RPMI7951 (cell line): ENCODE results near the gene FLACC1. TPM values are rescaled to one million over a fixed set of nuclear protein-coding genes. Genes with fewer than 3 reads are reported as not detected.
A peak's percentile ranks its signal among the peaks of the same experiment; 100 is the strongest.

ENCODE experiments used
- DNase-seq: peaks from one replicate; pipeline ENCODE4 v3.0.0-alpha.2; 2012; ENCODE audit warnings: low read depth
- total RNA-seq: library from RNA; depleted of rRNA; stranded (reverse); fragments of >200 nt; shearing (Covaris generic); gene quantifications from 2 replicates; pipeline ENCODE4 v1.2.3, GENCODE V29; 2014

The FLACC1 gene
- total RNA-seq, 1 experiment from 2014 or later, result 1.3 TPM

DNA sequence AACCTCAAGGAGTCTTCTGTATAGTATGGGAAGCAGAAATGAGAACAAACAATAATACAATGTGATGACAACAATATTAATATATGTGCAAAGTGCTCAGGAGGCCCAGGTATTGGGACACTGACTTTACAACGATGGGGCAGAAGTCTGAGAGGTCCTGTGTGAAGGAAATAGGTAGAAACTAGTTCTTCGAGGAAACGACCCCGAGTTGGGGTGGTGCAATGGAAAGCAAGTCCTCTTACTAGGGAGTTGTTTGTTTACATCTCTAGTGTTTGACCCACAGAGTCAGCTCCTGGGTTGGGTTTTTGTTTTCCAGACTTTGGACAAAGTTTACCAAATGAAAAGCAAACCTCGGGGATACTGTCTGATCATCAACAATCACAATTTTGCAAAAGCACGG is 80.6 kb downstream of the FLACC1 start:
- DNase-seq, result no peak

DNA sequence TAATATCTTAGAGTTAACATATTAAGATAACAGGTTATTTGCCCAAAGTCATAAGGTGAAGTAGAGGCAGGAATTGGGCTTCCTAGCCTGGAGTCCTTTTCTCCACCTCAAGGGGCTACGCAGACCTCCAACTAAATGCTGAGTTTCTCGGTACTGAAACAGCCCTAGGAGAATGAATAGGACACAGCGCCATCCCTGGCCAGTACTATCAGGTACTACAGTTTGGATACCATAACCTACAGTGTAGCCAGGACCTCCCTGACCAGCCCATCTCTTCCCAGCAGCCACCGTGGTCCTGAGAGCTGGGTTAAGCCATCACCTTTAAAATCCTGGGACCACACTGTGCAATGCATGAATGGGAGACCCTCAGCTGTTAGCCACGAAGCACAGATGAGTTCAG is 81.2 kb downstream of the FLACC1 start:
- no peak for DNase-seq

DNA sequence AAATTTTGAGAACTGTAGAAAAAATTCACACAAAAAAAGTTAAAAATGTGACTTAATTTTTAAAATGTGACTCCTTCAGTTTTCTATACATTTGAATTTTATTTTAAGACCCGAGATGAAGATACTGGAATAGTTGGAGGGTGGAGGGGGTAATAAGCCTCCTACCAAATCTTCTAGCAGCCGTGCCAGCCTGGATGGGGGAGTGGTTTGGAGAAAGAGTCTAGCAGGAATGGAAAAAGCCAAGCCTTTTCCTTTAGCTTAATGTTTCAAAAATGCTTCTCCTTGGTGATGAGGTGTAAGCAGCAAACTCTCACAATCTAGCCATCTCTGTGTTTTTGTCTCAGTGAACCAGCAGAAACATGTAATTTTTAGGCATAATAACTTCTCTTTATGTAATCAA is 82.1 kb downstream of the FLACC1 start:
- no peak for DNase-seq

DNA sequence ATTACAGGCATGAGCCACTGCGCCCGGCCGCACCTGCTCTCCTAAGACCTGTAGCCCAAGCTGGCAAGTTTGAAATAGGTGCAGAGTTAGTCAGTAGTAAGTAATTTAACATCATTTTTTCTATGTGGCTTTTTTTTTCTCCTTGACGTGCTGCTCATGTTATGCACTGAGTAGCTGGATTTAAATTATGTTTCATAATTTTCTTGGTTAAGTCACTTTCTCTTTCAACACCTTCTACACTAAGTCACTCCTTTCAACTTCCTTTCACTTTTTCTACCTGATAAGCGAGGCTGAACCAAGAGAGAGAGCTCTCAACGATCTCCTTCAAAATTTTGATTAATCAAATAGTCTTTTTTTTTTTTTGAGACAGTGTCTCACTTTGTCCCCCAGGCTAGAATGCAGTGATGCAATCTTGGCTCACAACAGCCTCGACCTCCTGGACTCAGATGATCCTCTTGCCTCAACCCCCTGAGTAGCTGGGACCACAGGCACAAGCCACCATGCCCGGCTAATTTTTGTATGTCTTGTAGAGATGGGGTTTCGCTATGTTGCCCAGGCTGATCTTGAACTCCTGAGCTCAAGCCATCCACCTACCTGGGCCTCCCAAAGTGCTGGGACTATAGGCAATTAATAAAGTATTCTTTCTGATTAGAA is 83.7 kb downstream of the FLACC1 start:
- DNase-seq, result no peak

DNA sequence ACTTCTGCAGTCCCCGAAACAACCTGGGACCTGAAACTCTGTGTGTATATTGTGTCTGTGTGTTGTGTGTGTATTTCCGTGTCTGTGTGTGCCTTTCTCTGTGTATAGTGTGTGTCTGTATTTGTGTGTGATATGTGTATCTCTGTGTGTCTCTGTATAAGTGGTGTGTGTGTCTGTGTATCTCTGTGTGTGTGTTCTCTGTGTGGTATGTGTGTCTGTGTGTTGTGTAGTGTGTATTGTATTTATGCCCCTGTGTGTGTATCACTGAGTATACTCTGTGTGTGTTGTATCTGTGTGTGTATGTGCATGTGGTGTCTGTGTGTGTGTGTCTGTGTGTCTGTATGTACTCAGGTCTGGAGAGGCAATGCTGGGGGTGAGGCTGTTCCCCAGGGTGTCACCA is 85.2 kb downstream of the FLACC1 start:
- DNase-seq, result no peak

DNA sequence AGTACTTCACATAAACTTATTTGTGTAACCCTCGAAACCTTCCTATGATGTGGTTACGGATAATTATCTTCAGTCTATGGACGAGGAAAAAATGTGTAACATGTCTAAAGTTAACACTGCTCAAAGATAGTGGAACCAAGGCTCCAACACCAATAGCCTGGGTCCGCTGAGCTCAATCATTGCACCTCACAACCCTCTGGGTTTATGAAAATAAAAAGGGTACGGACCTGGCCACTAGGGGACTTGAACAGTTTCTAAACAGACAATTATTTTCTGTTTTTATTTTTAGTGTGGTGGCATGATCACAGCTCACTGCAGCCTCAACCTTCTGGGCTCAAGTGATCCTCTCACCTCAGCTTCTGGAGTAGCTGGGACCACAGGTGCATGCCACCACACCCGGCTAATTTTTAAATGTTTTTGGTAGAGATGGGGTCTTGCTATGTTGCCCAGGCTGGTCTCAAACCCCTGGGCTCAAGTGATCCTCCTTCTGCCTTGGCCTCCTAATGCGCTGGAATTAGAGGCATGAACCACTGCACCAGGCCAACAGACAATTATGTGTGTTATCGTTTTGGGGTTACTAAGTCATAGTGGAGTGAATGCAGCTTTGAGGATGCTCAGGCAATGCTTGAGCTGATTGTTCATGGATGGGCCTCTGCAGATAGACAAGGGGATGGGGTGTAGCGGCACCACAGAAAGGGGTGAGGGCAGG is 86.7 kb downstream of the FLACC1 start:
- DNase-seq, result no peak

DNA sequence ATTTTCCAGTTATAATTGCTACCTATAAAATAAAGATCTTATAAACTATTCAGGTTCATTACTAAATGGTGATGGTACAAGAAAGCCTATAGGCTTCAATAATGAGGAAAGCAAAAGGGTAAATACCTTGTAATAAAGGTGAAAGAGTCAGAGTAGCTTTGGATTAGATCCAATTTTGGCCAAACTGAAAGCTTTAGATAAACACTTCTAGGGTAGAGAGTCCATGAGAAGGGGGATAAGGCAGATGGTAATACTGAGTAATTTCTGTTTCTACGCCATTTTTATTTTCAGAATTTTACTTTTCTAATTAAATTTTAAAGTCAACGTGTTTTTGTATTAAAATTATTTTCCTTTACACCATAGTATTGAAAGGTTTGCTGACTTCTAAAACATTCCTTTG is 87.4 kb downstream of the FLACC1 start:
- DNase-seq, result no peak

DNA sequence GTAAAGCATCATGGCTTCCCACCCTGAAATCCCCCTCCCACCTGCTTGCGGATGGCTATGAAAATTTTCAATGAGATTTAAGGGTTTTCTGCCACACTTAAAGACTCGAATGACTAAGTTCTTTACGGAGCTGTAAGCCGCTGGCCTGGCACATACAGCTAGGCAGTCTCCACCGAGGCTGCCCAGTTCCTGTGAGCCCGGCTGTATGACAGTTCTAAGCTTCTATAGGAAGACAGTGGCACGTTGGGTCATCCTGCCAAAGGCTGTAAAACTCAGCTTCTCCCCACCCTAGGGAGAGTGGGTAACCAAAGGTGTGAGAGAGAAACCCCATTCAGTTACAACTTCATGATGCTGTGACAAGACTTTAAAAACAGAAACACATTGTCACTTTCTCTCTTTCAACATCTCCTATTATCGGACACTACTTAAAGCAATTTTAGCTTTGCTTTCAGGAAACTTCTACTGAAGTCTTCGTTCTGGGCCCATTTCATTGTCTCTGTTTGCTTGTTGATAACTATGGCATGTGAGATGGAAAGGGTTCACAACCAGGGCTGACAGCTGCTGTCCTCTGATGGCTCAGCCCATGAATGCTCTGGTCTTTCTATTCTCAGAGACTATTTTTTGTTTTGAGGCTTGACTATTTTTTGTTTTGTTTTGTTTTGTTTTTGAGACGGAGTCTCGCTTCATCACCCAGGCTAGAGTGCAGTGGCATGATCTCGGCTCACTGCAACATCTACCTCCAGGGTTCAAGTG is 89.7 kb downstream of the FLACC1 start:
- no peak for DNase-seq

DNA sequence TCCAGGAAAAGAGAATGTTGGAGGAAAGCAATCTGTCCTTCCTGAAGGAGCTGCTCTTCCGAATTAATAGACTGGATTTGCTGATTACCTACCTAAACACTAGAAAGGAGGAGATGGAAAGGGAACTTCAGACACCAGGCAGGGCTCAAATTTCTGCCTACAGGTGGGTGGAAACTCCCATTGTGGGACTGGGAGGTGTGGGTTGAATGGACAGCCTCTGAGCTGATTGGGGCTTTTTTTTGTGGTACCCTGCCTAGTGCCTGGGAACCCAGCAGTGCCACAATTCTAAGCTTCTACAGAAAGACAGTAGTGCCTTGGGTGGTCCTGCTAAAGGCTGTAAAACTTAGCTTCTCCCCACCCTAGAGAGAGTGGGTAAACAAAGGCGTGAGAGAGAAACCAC is 90.5 kb downstream of the FLACC1 start:
- no peak for DNase-seq

DNA sequence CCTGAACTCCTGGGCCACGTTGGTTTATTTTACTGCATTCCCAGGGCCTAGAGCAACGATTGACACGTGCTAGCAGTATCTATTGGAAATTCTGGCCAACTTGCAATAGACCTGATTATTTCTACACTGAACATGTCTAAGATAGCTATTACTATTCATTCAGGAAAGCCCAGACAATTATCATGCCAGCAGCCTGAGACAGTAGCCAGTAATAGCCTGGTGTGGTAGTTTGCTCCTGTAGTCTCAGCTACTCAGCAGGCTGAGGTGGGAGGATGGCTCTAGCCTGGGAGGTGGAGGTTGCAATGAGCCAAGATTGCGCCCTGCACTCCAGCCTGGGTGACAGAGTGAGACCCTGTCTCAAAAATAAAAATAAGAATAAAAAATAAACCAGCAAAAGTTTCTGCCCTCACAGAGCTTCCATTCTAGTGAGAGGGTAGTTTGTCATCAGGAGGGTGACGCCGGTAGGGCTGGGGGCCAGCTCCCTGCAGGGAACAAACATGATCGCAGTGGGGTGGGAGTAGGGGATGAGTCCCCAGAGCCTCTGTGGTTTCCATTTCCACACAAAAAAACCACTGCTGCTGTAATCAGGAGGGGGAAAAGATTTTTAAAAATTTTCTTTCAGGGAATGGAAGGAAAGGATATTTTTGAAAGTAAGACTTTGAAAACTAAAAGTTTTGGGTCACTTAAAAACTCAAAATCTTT is 92.5 kb downstream of the FLACC1 start:
- DNase-seq, result no peak

DNA sequence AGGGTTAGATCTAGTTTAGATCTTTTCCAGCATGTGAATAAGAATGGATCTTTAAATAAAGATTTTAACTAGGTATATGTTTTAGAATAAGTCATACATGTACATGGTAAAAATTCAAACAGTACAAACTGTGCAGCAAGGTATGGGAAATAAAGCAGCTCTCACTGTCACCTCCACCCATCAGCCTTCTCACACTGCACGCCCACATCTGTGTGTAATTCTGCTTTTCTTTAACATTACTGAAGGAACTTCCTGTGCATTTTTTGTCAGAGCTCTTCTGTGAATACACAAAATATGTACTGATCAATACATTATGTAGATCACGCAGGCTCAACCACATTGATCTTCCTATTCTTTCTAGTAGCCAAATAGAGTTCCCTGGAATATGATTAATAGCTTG is 93.4 kb downstream of the FLACC1 start:
- DNase-seq, result no peak

DNA sequence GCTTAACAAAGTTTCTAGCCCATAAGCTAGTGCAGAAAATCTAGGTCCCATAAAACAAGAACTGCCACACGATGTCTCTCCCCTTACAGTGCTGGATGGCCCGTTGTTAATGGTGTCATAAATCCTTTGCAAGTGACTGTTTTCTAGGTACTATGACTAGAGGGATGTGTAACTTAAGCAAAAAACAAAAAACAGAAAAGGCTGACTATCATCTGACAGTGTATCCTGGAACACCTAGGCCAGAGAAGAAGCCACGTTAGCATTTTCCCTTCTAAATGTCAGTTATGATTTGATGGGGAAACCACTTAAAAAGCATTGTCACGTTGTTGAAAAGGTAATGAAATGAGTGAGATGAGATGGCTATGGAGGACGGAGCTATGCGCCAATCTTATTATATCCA is 94.4 kb downstream of the FLACC1 start:
- DNase-seq, result no peak

DNA sequence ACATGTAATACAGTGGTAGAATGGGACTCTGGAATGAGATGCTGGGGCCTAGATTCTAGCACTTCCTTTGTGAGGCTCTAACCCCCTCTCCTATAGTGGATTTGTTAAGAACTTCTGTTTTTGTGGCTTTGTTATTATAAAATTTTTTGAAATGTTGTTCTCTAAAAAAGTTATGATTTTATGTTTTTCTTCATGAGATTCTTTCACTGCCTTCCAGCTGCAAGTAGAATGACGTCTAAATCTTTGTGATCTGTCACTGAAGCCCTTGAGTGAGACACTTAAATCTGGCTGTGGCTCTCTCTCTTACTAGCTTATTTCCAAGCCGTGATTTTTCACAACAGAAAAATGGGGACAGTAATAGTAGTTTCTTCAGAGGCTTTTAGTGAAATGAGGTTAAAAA is 95.2 kb downstream of the FLACC1 start:
- DNase-seq, result no peak

DNA sequence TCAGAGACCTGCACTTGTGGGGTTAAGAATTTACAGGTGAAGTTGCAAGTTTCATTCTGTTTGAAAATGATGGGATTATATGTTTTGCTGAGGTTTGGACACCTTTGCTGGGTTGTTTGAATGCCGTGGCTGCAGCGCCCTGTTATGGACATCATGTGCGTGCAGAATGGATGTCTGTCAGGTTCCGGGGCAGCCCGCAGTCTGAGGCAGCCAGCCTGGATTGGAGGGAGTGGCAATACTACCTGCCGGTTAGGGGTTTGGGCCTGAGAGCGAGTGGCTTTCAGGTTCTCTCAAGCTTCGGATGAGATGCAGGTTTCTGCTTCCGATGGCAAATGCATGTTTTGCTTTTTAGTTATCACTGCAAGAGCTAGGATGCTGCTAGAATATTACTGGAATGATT is 95.7 kb downstream of the FLACC1 start:
- DNase-seq, result no peak

DNA sequence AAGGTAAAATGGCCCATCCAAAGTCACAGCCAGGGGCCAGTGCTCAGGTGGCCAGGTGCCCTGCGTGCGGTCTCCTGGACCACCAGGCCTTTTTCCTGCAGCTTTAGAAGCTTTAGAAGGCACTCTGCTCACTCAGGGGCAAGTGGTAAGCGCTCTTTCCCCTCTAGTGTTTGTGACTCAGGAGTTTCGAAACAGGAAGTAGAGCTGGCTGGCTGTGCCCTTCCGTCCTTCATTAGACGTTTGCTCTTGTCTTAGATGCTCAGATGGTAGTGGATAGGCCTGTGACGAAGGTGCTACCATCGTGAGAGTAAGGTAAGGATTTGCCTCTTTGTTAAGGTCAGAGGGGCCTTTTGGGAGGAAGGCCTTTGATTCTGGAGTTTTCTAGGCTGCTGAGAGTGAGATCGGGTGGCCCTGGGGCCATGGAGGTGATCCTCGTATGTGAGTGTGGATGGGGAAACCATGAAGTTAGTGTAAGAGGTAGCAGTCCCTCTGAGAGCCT is 96.8 kb downstream of the FLACC1 start, which contains the start of gene CASP8:
TSS of gene CASP8 (plus strand) at position 235 of the 499 bp plus-strand sequence. CDS start 5,951 bp downstream, outside the sequence.
- peak; percentile 79 for DNase-seq

DNA sequence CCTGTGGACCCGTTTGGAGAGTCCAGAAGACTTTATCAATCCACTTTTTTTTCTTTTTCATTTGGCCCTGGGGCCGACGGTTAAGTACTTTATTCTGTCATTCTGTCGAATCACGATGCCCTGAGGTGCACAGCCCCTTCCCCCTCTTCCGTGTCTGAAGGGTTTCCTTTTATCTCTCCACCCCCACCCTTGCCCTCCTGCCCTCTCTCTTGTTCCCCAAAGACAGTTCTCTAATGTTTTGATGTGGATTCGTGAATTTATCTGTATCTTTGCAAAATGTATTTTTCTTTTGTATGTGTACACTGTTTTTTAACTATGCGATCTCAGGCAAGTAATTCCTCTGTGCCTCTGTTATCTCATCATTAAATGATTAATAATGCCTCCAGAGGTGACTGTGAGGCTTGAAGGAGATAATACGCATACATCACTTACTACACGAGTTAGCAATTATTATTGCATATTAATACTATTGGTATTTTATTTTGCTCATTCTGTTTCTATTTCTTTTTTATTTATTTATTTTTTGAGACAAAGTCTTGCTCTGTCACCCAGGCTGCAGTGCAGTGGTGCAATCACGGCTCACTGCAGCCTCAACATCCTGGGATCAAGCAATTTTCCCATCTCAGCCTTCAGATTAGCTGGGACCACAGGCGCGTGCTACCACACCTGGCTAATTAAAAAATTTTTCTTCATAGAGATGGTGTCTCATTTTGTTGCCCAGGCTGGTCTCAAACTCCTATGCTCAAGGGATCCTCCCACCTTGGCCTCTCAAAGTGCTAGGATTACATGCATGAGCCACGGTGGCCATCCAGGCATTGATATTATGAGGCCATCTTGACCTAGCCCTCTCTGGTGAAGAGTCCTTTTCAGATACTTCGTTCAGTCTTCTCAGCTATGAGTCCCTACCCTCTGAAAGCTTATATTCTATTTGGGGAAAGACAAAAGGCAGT is 98.2 kb downstream of the FLACC1 start:
- no peak for DNase-seq

DNA sequence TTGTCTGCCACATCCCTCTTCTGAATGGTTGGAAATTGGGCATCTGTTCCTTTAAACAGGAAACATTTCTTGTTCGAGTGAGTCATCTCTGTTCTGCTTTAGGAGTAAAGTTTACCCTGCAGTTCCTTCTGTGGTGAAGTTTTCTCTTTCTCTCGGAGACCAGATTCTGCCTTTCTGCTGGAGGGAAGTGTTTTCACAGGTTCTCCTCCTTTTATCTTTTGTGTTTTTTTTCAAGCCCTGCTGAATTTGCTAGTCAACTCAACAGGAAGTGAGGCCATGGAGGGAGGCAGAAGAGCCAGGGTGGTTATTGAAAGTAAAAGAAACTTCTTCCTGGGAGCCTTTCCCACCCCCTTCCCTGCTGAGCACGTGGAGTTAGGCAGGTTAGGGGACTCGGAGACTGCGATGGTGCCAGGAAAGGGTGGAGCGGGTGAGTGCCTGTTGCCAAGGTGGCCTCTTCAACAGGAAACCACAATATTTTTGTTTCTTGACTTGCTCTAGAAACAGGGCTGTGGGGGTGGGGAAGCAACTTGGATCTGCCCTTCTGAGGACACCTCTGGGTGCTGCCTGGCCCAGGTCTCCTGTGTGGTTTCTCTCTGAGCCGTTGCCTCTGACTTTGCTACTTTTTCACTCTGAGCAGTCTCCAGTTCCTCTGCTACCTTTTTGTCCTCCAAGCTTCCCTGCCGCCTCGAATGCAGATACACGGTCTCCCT is 99.0 kb downstream of the FLACC1 start:
- peak; percentile 86 for DNase-seq

DNA sequence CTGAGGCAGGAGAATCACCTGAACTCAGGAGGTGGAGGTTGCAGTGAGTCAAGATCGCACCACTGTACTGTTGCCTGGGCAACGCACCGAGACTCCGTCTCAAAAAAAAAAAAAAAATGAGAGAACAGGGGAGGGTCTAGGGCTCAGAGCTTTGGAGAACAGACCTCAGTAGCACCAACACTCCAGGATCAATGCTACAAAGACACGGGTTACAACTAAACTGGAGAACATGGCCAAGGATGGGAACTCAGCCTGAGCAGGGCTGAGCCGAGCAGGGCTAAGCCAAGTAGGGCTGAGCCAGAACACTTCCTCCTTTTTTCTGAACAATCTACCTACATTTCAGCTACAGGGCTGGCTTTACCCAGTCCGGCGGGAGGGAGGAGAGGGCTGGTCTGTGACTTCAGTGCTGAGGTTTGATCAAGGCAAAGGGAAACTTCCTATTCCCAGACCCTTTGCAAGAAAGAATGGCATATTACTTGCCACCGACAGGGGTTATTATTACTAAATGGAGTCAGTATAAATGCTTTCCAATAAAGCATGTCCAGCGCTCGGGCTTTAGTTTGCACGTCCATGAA is 99.7 kb downstream of the FLACC1 start:
- DNase-seq, result no peak

DNA sequence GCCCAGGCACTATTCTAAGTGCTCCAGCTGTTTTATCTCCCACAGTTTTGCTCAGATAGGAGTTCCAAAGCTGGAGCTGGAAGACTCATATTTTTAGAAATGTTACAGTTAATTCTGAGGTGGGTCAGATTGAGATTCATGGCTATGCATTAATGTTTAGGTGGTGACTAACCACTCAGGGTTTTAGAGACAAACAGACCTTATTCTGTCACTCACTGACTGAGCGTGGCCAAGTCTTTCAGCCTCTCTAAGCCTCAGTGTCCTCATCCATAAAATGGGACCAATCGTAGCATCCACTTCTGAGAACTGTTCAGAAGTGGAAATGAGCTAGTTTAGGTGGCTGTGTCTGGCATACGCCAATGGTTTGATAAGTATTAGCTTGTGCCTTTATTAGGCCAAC is 101.1 kb downstream of the FLACC1 start:
- DNase-seq, result no peak
